Pancreas (tissue), 10 donors: ENCODE data around the gene WDR83. TPM values are rescaled to one million over a fixed set of nuclear protein-coding genes. Genes with fewer than 3 reads are reported as not detected.
"Not testable (repeated sequence)": the region's sequence is repeated elsewhere in the genome, so short reads cannot be mapped to it uniquely, and the experiment has no call there.

Experiments
- ATAC-seq, 4 donors: fragments of 200-7000 bp; cut with Tn5 transposase; one replicate each; pipeline versions ENCODE4 v1.8.0 to v1.9.1; 2020; ENCODE audit warnings: mild to moderate bottlenecking in 4 of 4, moderate library complexity in 4 of 4
- DNase-seq, 6 donors: peaks; one replicate each; pipeline ENCODE4 v3.0.0-alpha.2; 2020
- FAIRE-seq: peaks from 2 replicates; lab custom pipeline; 2012; peaks lifted over from hg19 to GRCh38; lab: Jason Lieb, UNC
- H3K27ac ChIP-seq, 4 donors: fragments of 200-600 bp; sonication (generic); 1 replicate in 3 of 4; 2 replicates in 1 of 4; pipeline versions ENCODE4 v1.5.0 to v1.8.0; 2020
- H3K27me3 ChIP-seq, 4 donors: fragments of 200-600 bp; one replicate each; pipeline ENCODE4 v1.8.0; 2021
- H3K36me3 ChIP-seq, 3 donors: fragments of 200-600 bp; sonication (generic) in 1 of 3; one replicate each; pipeline versions ENCODE4 v1.5.0 to v1.8.0; 2020 to 2021
- H3K4me1 ChIP-seq, 3 donors: fragments of 200-600 bp; one replicate each; pipeline ENCODE4 v1.8.0; 2021
- H3K4me3 ChIP-seq, 4 donors: fragments of 200-600 bp; sonication (generic) in 2 of 4; one replicate each; pipeline versions ENCODE4 v1.5.0 to v1.8.0; 2020 to 2021
- H3K9me3 ChIP-seq, 4 donors: fragments of 200-600 bp; one replicate each; pipeline ENCODE4 v1.8.0; 2021
- WGBS, 2 donors: extraction: QIAGEN DNeasy Blood & Tissue Kit; methylation state at CpG; one replicate each; pipeline ENCODE4 v1.1.7; 2013; 5-methylcytosine and 5-hydroxymethylcytosine counted together
- intact Hi-C, 3 donors: fragments of 100-400 bp; cut with DNase I; formaldehyde crosslinking; loops; one replicate each; pipeline versions ENCODE4 v1.11.1 to v1.14.2; 2022
- polyA plus RNA-seq, 2 donors: library from polyadenylated mRNA; stranded (reverse); fragments of 200-250 nt; gene quantifications; one replicate each; pipeline ENCODE4 v1.2.3, GENCODE V29; 2013
- total RNA-seq, 6 donors: library from RNA; stranded (reverse); fragmentation: NEBNext Ultra II Directional in 4 of 6; extraction: Animal tissue kit (Norgen Biotek cat#: 25700) in 4 of 6; gene quantifications; one replicate each; pipeline versions ENCODE4 v1.2.1 to v1.2.4, GENCODE V29; 2021 to 2023
- TF ChIP-seq, protein P1 (sequence below), 4 donors: fragments of 200-600 bp; sonication (generic) in 3 of 4; IDR thresholded peaks; one replicate each; pipeline versions ENCODE4 v1.5.0 to v1.8.0; 2021; ENCODE audit warnings: antibody characterized with exemption in 4 of 4
- donor health status: healthy with polysubstance abuse.
- donor health status: DM: no; HTN: no; CAD: no; lungs with moderate emphysema.
- donor health status: DM: no; HTN: no; CAD: no.
- donor health status: control.
- donor health status: control.
- donor health status: Bipolar disorder and iron deficiency.
- donor health status: DM: yes; HTN: yes; CAD: no.
- donor health status: DM: no; HTN: no; CAD: no.
- donor health status: DM: no; HTN: no; CAD: no.
- donor health status: DM: yes; HTN: yes; CAD: no.

Gene WDR83
- total and polyA plus RNA-seq, 8 donors, result 3.5 to 28.1 (median 7.5) TPM

DNA sequence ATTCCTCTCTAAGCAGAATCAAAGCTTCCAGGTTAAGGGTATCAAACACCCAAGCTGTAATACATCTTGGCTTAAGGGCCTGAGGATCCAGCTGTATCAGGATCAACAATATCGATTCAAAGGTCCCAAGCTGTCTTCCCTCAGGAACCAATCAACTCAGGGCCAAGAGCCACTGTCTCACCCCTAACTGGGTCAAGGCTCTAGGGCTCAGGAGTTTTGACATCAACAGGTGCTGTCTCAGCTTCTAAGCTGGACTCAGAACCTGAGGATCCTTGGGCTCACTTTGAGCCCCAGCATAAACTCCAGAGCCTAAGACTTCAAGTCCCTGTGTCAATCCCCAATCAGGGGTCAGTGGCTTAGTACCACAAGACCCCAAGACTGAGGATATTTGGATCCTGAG lies 28.9 kb downstream of the WDR83 start:
- DNase-seq (no peak), FAIRE-seq (no peak), ATAC-seq (no peak)
- H3K36me3 ChIP-seq, result no peaks in the 10 kb centered on the region
- peaks cover 3 to 9% (median 6%) of the 10 kb centered on the region in 3 donors for H3K4me1 ChIP-seq
- intact Hi-C loops, result no loop called here
- TF ChIP-seq, protein P1, sequence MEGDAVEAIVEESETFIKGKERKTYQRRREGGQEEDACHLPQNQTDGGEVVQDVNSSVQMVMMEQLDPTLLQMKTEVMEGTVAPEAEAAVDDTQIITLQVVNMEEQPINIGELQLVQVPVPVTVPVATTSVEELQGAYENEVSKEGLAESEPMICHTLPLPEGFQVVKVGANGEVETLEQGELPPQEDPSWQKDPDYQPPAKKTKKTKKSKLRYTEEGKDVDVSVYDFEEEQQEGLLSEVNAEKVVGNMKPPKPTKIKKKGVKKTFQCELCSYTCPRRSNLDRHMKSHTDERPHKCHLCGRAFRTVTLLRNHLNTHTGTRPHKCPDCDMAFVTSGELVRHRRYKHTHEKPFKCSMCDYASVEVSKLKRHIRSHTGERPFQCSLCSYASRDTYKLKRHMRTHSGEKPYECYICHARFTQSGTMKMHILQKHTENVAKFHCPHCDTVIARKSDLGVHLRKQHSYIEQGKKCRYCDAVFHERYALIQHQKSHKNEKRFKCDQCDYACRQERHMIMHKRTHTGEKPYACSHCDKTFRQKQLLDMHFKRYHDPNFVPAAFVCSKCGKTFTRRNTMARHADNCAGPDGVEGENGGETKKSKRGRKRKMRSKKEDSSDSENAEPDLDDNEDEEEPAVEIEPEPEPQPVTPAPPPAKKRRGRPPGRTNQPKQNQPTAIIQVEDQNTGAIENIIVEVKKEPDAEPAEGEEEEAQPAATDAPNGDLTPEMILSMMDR (IDR thresholded peaks at IDR 0.05), result no peak
- no peaks in the 10 kb centered on the region for H3K9me3 ChIP-seq
- H3K27me3 ChIP-seq, result no peaks in the 10 kb centered on the region
- no peak overlapping the region for H3K27ac ChIP-seq
- peak overlapping the region in 3 of 4 donors; percentile 61 to 88 (median 71) for H3K4me3 ChIP-seq
- 47 to 59% methylated on average over 1 of the region's 1 CpG for WGBS, 2 donors

DNA sequence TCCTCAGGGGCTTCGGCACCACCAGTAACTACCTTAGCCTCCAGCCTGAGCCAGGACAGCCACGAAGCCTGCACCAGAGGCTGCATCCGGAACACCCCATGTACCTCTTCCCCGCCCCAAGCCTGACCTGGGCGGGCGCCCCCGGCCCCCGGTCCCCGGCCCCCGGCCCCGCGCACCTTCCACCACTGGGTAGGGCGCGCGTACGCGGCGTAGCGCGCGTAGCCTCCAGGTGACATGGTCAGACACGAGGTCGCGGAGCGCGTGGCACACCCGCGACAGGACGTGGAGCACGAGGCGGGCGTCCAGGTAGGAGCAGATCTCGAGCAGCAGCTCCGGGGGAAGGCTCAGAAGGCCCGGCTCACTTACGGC lies 29.4 kb downstream of the WDR83 start:
- ATAC-seq (peak in 2 of 4 donors; percentile 29 to 33), DNase-seq (no peak), FAIRE-seq (no peak)
- Histone ChIP-seq H3K36me3 (peaks cover 0 to 5% (median 4%) of the 10 kb centered on the region in 3 donors), H3K27me3 (no peaks in the 10 kb centered on the region), H3K27ac (peak overlapping the region in 1 of 4 donors; percentile 75), H3K9me3 (no peaks in the 10 kb centered on the region), H3K4me3 (peak overlapping the region; percentile 61 to 88 (median 80)), H3K4me1 (peaks cover 3 to 9% (median 6%) of the 10 kb centered on the region in 3 donors)
- intact Hi-C loops, result no loop called here
- TF ChIP-seq, protein P1 (IDR thresholded peaks at IDR 0.05), result no peak
- 2% methylated on average over 25 to 36 of the region's 36 CpGs for WGBS, 2 donors

DNA sequence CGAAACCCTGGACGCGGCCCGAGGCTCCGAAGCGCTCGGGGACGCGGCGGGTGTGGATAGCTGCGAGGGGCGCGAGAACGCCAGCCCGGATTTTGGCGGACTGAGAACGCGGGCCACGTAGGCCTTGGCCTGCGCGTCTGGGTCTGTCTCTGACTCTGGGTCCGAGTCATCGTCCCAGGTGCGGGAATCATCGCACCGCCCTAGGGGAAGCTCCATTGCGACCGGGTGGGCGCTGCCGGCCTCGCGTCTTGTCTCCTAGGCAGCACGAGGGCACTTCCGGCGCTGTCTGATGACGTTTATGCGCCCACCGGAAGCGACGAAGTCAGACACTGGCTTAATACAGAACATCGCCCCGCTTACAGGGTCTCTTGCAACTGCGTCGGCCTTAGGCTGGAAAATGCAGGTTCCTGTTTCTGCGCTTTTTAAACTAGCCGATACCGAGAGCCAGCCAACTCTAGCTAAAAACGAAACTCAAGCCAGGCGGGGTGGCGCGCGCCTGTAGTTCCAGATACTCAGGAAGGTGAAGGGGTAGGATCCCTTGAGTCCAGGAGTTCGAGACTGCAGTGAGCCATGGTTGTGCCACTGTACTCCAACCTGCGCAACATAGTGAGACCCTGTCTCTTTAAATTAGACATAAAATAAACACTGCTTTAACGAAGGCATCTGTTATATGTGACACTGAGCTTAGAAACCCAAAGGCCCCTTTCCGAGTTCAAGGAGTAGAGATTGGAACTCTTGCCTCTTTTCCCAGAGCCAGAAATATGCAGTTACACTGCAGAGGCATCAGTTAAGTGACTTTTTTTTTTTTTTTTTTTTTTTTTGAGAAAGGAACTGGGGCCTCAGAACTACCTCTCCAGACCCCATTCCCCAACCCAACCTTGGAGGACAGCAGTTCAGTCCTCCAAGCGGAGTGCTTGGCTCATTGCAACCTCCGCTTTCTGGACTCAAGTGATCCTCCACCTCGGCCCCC lies 30.0 kb downstream of the WDR83 start, which contains the start of gene FBXW9:
TSS of gene FBXW9 (minus strand) at position 266 of the 970 bp plus-strand sequence. CDS start at position 216, 50 bp downstream.
- FAIRE-seq, result no peak
- no peaks in the 10 kb centered on the region for H3K27me3 ChIP-seq
- 6 to 7% methylated on average over 56 to 59 of the region's 59 CpGs for WGBS, 2 donors
- TF ChIP-seq, protein P1 (IDR thresholded peaks at IDR 0.05), result no peak
- DNase-seq, result peak; percentile 90 to 98 (median 94)
- ATAC-seq, result peak; percentile 92 to 96 (median 96)
- intact Hi-C loops, result no loop called here
- peak within 1 kb of the TSS; percentile 66 to 78 (median 73) for H3K27ac ChIP-seq
- H3K4me1 ChIP-seq, result peaks cover 3 to 9% (median 6%) of the 10 kb centered on the region in 3 donors
- no peaks in the 10 kb centered on the region for H3K9me3 ChIP-seq
- H3K4me3 ChIP-seq, result peak within 1 kb of the TSS; percentile 61 to 88 (median 80)
- peaks cover 0 to 11% (median 10%) of the 10 kb centered on the region in 3 donors for H3K36me3 ChIP-seq

DNA sequence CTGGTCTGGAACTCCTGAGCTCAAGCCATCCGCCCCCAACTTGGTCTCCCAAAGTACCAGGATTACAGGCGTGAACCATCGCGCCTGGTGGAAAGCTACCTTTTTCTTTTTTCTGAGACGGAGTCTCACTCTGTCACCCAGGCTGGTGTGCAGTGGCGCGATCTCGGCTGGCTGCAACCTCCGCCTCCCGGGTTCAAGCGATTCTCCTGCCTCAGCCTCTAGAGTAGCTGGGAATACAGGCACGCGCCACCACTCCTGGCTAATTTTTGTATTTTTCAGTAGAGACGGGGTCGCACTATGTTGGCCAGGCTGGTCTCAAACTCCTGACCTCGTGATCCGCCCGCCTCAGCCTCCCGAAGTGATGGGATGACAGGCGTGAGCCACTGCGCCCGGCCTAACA lies 30.8 kb downstream of the WDR83 start:
- intact Hi-C loops, H3K4me1 ChIP-seq, DNase-seq, H3K27me3 ChIP-seq, H3K4me3 ChIP-seq, H3K9me3 ChIP-seq, ATAC-seq, FAIRE-seq, H3K27ac ChIP-seq: not testable (repeated sequence)
- WGBS, 2 donors, result 94 to 96% methylated on average over 22 of the region's 22 CpGs
- H3K36me3 ChIP-seq, result peaks cover 0 to 18% (median 10%) of the 10 kb centered on the region in 3 donors

DNA sequence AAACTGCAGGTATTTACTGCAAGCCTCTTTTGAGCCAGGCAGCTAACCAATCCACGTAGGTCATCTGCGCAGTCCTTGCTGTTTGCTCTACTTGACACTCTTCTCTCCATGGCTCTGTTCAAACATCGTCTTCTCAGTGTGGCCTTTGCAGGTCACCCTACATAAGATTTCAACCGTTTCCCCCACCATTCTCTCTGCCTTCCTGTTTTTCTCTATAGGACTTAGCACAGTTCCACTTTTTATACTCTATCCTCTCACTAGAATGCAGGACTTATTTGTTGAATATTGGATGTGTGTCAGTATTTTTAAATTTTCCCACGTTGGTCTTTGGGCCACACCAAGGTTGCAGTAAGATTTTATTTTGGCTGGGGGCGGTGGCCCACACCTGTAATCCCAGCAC lies 31.5 kb downstream of the WDR83 start:
- H3K9me3 ChIP-seq, result no peaks in the 10 kb centered on the region
- no peak overlapping the region for H3K27ac ChIP-seq
- H3K4me1 ChIP-seq, result peaks cover 3 to 9% (median 6%) of the 10 kb centered on the region in 3 donors
- intact Hi-C loops, result no loop called here
- no peak overlapping the region for H3K4me3 ChIP-seq
- FAIRE-seq (no peak), DNase-seq (no peak), ATAC-seq (no peak)
- TF ChIP-seq, protein P1 (IDR thresholded peaks at IDR 0.05), result no peak
- peaks cover 0 to 25% (median 10%) of the 10 kb centered on the region in 3 donors for H3K36me3 ChIP-seq
- 82 to 85% methylated on average over 6 of the region's 6 CpGs for WGBS, 2 donors
- H3K27me3 ChIP-seq, result no peaks in the 10 kb centered on the region
